CD4-positive, alpha-beta T cell treated with Interleukin-2 at 100 ng/mL for 4 hours (primary cell): ENCODE results near the gene HIVEP3.

Experiments
- DNase-seq: peaks from one replicate; pipeline ENCODE4 v3.0.0-alpha.2; 2020; ENCODE audit warnings: low spot score

The HIVEP3 gene

DNA sequence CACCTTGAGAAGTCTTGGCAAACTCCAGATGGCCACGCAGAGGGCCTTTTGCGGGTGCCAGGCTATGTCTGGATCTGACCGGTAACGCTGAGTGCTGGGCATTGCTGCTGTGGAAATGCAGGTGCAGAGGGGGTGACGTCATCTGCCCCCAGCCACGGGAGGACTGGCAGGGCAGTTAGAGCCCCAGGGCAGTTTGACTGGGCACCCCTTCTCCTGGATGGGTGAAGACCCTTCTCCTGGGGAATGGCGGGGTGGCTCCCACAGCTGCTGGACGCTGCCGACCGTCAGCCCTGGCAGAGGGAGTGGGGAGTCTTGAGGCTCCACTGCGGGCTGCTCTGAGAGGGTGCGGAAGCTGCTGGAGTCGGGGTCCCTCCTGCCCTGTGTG is 421.7 kb downstream of the HIVEP3 start:
- no peak for DNase-seq

GRCh38 chr1:41496080-41497055 is 422.4 kb downstream of the HIVEP3 start:
- no peak for DNase-seq

DNA sequence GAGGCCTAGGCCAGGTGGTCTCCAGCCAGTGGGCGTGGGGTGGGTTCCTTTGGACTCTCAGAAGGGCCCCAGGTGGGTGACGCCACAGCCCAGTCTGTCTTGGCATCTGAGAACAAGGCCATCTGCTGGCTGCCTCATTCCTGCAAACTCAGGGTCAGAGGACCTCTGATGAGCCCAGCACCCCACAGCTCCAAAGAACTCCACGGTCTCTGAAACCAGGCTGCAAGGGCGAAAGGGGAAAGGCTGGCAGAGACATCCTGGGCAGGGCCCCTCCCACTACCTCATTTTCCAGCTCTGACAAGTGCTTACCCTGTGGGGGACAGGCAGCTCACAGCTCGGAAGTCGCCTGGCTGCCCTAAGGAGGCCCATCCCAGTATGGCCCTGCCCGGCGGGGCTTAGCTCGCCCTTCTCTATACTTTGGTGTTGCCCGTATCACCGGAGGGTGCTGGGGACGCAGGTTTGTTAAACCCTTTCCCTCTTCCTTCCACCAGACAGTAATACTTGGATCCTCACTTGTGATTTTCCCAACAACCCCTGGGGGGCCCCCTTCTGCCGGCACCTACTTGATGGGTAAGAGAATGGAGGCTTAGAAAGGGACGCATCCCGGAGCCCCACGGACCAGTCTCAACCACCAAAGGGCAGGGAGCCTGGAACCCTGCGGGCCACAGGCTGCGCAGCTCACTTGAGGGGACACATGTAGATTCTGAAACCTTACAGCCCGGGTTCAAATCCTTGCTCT is 423.3 kb downstream of the HIVEP3 start:
- no peak for DNase-seq

DNA sequence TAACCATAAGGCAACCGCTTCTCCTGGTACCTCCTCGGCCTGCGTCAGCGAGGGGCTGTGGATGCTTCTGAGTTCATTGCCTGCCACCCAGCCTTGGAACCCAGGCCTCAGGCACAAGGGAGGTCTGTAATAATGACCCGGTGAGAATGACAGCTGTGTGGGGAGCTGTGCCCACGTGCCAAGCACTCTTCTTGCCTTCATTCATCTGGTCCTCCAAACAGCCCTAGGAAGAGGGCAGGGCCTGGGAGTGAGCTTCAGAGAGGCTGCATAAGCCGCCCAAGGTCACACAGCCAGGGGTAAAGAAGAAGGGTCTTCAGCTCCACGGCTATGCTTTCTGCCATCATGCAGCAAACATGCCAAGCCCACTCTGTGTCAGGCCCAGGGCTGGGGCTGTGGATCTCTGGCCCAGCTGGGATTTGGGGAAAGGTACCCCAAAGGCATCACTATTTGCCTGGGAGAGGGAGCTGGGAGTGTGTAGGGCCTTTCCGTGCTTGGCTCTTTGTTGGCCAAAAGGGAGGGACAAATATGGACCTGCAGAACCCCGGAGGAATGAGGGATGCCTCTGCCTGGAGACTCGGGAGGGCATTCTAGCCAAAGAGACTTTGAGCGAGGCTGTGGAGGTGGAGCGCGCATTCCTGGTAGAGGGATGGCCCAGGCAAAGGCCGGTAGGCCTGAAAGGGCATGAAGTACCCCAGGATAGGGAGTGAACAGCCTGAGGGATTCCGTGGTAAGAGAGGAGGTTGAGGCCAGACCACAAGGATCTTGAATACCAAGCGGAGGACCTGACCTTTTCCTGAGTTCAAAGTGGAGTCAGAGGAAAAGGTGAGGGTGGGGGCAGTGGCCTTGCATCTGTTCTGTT is 424.1 kb downstream of the HIVEP3 start:
- DNase-seq, result no peak

DNA sequence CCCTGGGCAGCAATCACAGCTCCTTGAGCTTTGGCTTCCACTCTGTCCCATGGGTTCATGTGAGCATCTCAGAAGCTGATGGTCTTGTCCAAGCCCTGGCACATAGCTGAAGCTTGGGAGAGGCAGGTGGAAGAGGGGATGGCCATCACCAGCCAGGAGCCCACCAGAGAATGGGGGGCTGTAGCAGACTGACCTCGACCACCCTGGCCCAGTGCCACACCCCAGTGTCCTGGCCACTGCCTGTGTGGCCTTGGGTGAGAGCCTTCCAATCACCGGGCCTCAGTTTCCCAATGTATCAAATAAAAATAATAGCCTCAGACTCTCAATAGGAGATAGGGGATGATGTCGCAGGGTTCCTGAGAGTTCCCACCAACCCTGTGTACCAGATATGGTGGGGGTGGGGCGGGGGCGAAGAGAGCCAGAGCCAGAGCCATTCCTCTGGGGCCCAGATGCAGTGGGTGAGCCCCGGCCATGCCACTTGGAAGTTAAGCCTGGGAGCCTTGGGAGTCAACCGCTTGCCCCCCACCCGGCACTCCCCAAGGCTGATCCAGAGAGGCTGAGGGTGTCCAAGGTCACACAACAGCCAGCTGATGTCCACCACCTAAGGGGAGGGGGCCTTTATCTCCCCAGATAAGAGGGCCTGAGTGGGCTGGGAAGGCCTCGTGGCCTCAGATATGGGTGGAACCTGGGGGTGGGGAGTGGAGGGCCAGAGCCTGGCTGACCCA is 424.9 kb downstream of the HIVEP3 start:
- DNase-seq, result no peak

DNA sequence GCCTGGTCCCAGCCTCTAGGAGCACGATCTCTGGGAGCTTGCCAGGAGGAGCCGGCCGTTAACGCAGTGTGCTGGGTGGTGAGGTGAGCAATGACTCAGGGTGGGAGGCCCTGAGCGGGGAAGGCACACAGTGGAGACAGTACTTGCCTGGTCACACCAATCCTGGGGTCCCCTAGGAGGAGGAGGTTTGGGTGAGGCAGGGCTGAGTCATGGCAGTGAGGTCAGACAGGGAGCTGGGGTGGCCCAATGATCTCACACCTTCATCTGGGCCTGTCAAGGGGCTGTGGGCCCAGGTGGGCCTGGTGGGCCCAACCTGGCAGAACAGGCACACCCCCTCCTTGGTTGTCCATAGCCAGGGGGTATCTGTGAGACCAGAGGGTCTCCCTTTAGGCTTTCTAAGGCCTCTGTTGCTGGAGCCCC is 425.6 kb downstream of the HIVEP3 start:
- no peak for DNase-seq

GRCh38 chr1:41492341-41492848 is 426.3 kb downstream of the HIVEP3 start:
- peak; percentile 4 for DNase-seq

DNA sequence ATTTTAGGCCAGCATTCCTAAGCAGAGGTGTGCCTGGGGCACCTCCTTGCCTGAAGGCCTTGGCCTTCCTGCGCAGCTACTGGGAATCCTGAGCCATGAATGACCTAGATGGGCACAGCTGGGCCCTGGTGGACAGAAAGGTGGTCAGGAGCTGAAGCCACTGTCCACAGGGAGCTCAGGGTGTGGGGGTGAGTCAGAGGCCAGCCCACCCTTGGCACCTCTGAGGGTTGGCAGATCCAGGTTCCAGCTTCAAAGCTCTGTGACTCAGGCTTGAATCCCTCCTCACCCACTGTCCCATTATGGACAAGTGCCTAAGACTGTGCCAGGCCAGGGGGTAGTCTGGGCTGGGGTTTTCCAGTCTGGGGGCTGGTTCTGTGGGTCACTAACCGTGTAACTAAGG is 427.8 kb downstream of the HIVEP3 start:
- DNase-seq, result no peak

GRCh38 chr1:41489561-41489960 is 429.2 kb downstream of the HIVEP3 start:
- no peak for DNase-seq

DNA sequence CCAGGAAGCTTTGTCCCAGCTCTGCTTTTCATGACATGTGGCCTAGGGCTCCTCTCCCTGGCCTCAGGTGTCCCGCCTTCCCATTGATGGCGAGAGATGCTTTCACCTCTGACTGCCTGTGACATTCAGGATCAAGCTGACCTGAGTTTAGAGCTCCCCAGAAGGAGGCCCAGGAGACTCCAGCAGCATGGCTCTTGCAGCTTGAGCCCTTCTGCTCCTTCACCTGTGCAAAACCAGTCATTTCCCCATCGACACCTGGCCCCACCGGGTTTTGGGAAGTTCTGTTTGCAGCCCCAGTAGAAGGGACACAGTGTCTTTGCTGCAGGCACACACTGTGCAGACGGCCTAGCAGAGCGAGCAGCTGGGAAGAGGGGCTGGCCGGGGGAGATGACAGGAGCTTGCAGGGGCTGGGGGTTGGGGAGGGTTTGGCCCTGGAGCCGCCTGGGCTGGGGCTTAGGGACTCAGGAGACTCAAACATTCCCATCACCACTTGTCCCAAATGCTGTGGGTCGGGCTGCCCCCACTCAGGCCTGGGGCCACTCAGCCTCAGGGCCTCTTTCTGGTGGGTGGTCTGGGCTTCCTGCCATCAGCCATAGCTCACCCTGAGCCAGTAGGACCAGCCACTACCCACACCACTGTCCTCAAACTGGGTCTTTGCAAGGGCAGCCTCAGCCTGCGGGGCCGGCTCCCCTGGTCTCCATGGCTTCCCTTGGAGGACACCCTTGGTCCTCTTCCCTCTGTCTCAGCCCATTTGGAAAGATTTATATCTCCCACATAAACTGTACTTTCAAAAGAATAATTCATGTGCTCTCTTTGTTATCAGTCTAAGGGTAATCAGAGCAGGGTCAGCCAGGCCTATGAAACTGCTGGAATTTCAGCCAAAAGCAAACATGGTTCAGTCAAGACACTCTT is 430.4 kb downstream of the HIVEP3 start:
- DNase-seq, result no peak

- DNase-seq, result no peak
Measured at GRCh38 chr1:41487126-41488039, 431.3 kb downstream of the HIVEP3 start.

DNA sequence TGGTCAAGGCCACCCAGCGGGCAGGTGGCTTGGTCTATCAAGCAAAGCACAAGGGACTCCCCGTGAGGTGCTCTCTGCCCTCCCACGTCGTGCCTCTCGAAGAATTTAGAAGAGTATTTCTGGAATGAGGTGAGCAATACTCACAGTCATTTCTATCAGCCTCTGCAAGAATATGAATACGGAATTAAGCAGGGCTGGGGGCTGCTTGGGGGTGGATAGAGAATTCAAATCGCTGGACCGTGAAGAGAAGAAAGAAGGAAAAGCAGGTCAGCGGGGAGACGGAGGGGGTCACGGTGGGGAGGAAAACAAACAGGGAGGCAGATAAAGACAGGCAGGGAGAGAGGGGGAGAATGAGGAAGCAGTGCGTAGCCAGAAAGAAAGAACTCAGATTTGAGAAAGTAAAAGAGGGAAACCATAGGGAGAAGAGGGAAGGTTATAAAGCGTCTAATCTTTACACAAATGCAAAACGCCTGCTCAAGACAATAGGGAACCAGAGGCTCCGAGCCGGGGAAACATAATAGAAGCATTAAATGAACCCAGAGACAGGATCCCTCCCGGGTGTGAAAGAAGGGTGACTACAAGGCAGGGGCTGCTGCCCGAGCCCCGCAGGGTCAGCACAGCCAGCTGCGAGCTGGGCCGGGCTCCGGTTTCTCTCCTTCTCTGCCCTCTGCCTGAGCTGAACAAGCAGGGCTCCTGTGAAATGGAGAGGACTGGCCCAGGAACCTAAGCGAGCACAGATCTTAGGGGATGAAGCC is 432.2 kb downstream of the HIVEP3 start:
- no peak for DNase-seq

- DNase-seq, result no peak
Measured at GRCh38 chr1:41486053-41486370, 432.7 kb downstream of the HIVEP3 start.

GRCh38 chr1:41485605-41486004 is 433.1 kb downstream of the HIVEP3 start:
- DNase-seq, result no peak

- no peak for DNase-seq
Measured at GRCh38 chr1:41484402-41485241, 434.1 kb downstream of the HIVEP3 start, which contains the start of gene EDN2. Gene EDN2, minus strand, starts transcription at chr1:41484683. Its CDS starts 82 bp downstream, at chr1:41484601.

DNA sequence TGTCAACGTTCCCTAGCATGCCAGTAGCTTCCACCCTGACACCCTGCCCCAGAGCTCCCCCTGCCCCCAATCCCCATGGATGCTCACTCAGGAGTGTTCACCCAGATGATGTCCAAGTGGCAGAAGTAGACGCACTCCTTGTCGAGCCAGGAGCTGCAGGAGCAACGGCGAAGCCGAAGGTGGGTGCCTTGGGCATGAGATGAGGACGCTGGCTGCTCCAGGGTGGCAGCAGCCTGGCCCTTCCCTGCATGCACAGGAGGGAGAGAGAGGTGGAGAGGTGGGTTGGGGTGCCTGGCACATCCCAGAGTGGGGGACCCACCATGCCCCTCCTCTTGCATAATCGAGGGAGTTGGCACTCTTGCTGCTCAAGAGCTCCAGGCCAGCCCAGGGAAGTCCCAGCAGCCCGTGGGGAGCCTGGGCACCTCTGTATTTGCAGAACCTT is 434.7 kb downstream of the HIVEP3 start:
- DNase-seq, result no peak
